Liver (tissue), 9 donors: ENCODE measurements around the gene RGS3. TPM values are rescaled to one million over a fixed set of nuclear protein-coding genes. Genes with fewer than 3 reads are reported as not detected.

Experiments
- DNase-seq: peaks from one replicate; pipeline ENCODE4 v3.0.0-alpha.2; 2017; ENCODE audit warnings: low spot score
- H3K27ac ChIP-seq, 2 donors: one replicate each; pipeline ENCODE4 v1.7.0; 2013; ENCODE audit warnings: inconsistent platforms in 2 of 2, low read length in 2 of 2, control low read depth in 1 of 2, low read depth in 1 of 2, mild to moderate bottlenecking in 1 of 2
- H3K27me3 ChIP-seq, 4 donors: one replicate each; pipeline versions ENCODE4 v1.6.1 to v1.7.0; 2013; ENCODE audit warnings: low read length in 3 of 4, inconsistent platforms in 1 of 4, mild to moderate bottlenecking in 1 of 4, moderate library complexity in 1 of 4; ENCODE audit not compliant: control insufficient read depth in 4 of 4, insufficient read depth in 4 of 4
- H3K36me3 ChIP-seq, 4 donors: one replicate each; pipeline versions ENCODE4 v1.6.1 to v1.7.0; 2013; ENCODE audit warnings: low read length in 3 of 4, mild to moderate bottlenecking in 3 of 4, low read depth in 1 of 4, moderate library complexity in 1 of 4; ENCODE audit not compliant: control insufficient read depth in 4 of 4, insufficient read depth in 3 of 4
- H3K4me1 ChIP-seq, 4 donors: one replicate each; pipeline versions ENCODE4 v1.6.1 to v1.7.0; 2013; ENCODE audit warnings: low read length in 3 of 4, mild to moderate bottlenecking in 3 of 4, moderate library complexity in 1 of 4; ENCODE audit not compliant: control insufficient read depth in 4 of 4, insufficient read depth in 4 of 4
- H3K4me3 ChIP-seq, 3 donors: one replicate each; pipeline versions ENCODE4 v1.6.1 to v1.7.0; 2013; ENCODE audit warnings: low read length in 3 of 3, control low read depth in 1 of 3, low read depth in 1 of 3, mild to moderate bottlenecking in 1 of 3
- H3K9ac ChIP-seq, 2 donors: one replicate each; pipeline ENCODE4 v1.7.0; 2013; ENCODE audit warnings: low read length in 2 of 2, mild to moderate bottlenecking in 2 of 2, moderate library complexity in 2 of 2, control low read depth in 1 of 2, low read depth in 1 of 2
- H3K9me3 ChIP-seq, 4 donors: one replicate each; pipeline versions ENCODE4 v1.6.1 to v1.7.0; 2013; ENCODE audit warnings: low read length in 3 of 4; ENCODE audit not compliant: control insufficient read depth in 4 of 4
- EGR1 ChIP-seq, 2 donors: IDR thresholded peaks; 2 replicates each; pipeline ENCODE4 v1.6.1; 2016 to 2018; ENCODE audit warnings: antibody characterized with exemption in 2 of 2, low read depth in 2 of 2
- FOXA1 ChIP-seq: IDR thresholded peaks from 2 replicates; pipeline ENCODE4 v1.6.1; 2016; ENCODE audit warnings: antibody characterized with exemption
- FOXA2 ChIP-seq: IDR thresholded peaks from 2 replicates; pipeline ENCODE4 v1.6.1; 2016; ENCODE audit warnings: antibody characterized with exemption
- GABPA ChIP-seq, 2 donors: IDR thresholded peaks in 1 of 2; conservative IDR thresholded peaks in 1 of 2; 2 replicates each; pipeline ENCODE4 v1.6.1; 2016; ENCODE audit warnings: antibody characterized with exemption in 2 of 2, mild to moderate bottlenecking in 1 of 2, moderate library complexity in 1 of 2
- HNF4A ChIP-seq, 2 donors: conservative IDR thresholded peaks; 2 replicates each; pipeline ENCODE4 v1.6.1; 2016; ENCODE audit warnings: antibody characterized with exemption in 2 of 2, mild to moderate bottlenecking in 2 of 2
- HNF4G ChIP-seq: IDR thresholded peaks from 2 replicates; pipeline ENCODE4 v1.6.1; 2016; ENCODE audit warnings: antibody characterized with exemption
- JUND ChIP-seq, 2 donors: IDR thresholded peaks; 2 replicates each; pipeline ENCODE4 v1.6.1; 2016; ENCODE audit warnings: antibody characterized with exemption in 2 of 2
- MAX ChIP-seq: IDR thresholded peaks from 2 replicates; pipeline ENCODE4 v1.6.1; 2016; ENCODE audit warnings: antibody characterized with exemption
- RAD21 ChIP-seq, 2 donors: IDR thresholded peaks; 2 replicates each; pipeline ENCODE4 v1.6.1; 2016; ENCODE audit warnings: antibody characterized with exemption in 2 of 2, mild to moderate bottlenecking in 2 of 2
- SP1 ChIP-seq: IDR thresholded peaks from 2 replicates; pipeline ENCODE4 v1.6.1; 2018; ENCODE audit warnings: antibody characterized with exemption, mild to moderate bottlenecking
- TAF1 ChIP-seq: conservative IDR thresholded peaks from 2 replicates; pipeline ENCODE4 v1.6.1; 2016; ENCODE audit warnings: antibody characterized with exemption, mild to moderate bottlenecking
- YY1 ChIP-seq: IDR thresholded peaks from 2 replicates; pipeline ENCODE4 v1.6.1; 2016; ENCODE audit warnings: antibody characterized with exemption, mild to moderate bottlenecking
- ZBTB33 ChIP-seq: IDR thresholded peaks from 2 replicates; pipeline ENCODE4 v1.6.1; 2016; ENCODE audit warnings: antibody characterized with exemption
- WGBS: extraction: QIAGEN DNeasy Blood & Tissue Kit; methylation state at CpG from one replicate; pipeline ENCODE4 v1.1.7; 2013; 5-methylcytosine and 5-hydroxymethylcytosine counted together
- polyA plus RNA-seq, 2 donors: library from polyadenylated mRNA; stranded (reverse) in 1 of 2; unstranded in 1 of 2; fragments of 200-250 nt in 1 of 2; fragments of >200 nt in 1 of 2; fragmentation: Nextera tagmentation in 1 of 2; extraction: Ambion mirVana in 1 of 2; gene quantifications; one replicate each; pipeline versions ENCODE4 v1.2.1 to v1.2.3, GENCODE V29; 2013 to 2015
- total RNA-seq, 2 donors: library from RNA; depleted of rRNA; stranded (reverse); fragments of >200 nt; gene quantifications; one replicate each; pipeline ENCODE4 v1.2.3, GENCODE V29; 2014
- TF ChIP-seq, protein P1 (sequence below): IDR thresholded peaks from 2 replicates; pipeline ENCODE4 v1.6.1; 2016; ENCODE audit warnings: antibody characterized with exemption
- TF ChIP-seq, protein P2 (sequence below): fragments of 150-350 bp; IDR thresholded peaks from 2 replicates; pipeline ENCODE4 v1.5.1; 2017; ENCODE audit warnings: improper control_type of control experiment, low read depth, low read length; ENCODE audit not compliant: missing input control
- TF ChIP-seq, protein P3 (sequence below): IDR thresholded peaks from 2 replicates; pipeline ENCODE4 v1.6.1; 2016; ENCODE audit warnings: antibody characterized with exemption, mild to moderate bottlenecking
- donor health status: healthy.
- donor health status: healthy.
- donor health status: healthy.
- donor health status: healthy.
- donor health status: healthy.

RGS3 gene
- total and polyA plus RNA-seq, 4 donors = 13.0 to 65.0 (median 28.3) TPM

DNA sequence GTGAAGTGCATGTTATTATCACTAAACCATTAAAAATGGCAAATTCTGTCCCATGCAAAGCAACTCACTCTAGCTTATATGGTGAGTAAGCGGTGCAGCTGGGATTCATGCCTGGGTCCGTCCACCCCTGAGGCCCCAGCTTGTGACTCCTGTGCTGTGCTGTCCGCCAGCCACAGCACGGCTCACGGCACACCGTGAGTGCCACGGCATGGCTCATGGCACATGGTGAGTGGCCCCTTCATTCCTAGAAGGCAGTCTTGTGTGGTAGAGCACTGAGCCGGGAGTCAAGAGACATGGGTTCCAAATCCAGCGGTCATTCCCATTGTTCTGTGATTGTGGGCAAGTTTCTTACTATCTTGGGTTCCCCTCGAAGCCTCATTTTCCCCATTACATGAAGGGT, 18.8 kb downstream of the RGS3 start:
- H3K4me1 ChIP-seq = peaks cover 0 to 5% (median 3%) of the 10 kb centered on the region in 4 donors
- WGBS = 99% methylated on average over 10 of the region's 10 CpGs

DNA sequence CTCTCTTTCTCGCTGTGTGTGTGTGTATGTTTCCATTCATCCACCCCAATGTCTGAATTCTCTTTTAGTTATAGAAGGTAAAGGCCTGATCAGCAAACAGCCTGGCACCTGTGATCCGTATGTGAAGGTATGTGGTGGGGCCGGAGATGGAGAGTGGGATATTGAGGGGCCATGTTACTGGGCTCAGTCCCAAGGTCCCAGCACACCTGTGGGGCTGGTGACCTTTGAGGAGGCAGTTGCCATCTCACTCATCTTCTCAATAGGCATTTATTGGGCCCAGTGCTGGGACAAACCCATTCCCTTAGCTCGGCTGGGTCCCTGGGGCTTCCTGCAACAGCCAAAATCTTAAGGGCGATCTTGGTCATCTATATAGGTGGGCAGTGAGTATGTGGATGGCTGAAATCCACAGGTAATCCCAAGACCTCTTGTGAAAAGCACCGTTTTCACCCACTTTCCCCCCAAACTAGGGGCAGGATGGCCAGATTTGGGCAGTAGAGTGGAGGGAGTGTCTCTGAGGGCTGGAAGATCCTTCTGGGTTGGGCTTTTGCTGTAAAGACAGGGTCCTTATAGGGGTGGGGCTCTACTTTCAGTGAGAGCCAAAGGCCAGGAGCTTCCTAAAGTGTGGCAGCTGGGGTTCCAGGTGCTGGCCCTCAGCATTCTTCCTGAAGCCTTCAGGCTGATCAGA, 19.6 kb downstream of the RGS3 start:
- Histone ChIP-seq H3K4me1 (peaks cover 0 to 5% (median 3%) of the 10 kb centered on the region in 4 donors), H3K9me3 (no peaks in the 10 kb centered on the region), H3K9ac (no peak overlapping the region), H3K36me3 (no peaks in the 10 kb centered on the region), H3K4me3 (no peak overlapping the region), H3K27me3 (no peaks in the 10 kb centered on the region), H3K27ac (no peak overlapping the region)
- no peak for DNase-seq
- 98% methylated on average over 6 of the region's 6 CpGs for WGBS
- no peak for TF ChIP-seq YY1
- TF ChIP-seq, protein P1, sequence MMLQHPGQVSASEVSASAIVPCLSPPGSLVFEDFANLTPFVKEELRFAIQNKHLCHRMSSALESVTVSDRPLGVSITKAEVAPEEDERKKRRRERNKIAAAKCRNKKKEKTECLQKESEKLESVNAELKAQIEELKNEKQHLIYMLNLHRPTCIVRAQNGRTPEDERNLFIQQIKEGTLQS = no peak
- no peak for TF ChIP-seq JUND (IDR thresholded peaks at IDR 0.05)
- no peak for TF ChIP-seq HNF4A (conservative IDR thresholded peaks at IDR 0.05)
- no peak for TF ChIP-seq TAF1
- TF ChIP-seq EGR1 (IDR thresholded peaks at IDR 0.05; ENCODE audit: low read depth in 2 of 2) = no peak
- no peak for TF ChIP-seq SP1
- no peak for TF ChIP-seq FOXA2
- TF ChIP-seq, protein P2, sequence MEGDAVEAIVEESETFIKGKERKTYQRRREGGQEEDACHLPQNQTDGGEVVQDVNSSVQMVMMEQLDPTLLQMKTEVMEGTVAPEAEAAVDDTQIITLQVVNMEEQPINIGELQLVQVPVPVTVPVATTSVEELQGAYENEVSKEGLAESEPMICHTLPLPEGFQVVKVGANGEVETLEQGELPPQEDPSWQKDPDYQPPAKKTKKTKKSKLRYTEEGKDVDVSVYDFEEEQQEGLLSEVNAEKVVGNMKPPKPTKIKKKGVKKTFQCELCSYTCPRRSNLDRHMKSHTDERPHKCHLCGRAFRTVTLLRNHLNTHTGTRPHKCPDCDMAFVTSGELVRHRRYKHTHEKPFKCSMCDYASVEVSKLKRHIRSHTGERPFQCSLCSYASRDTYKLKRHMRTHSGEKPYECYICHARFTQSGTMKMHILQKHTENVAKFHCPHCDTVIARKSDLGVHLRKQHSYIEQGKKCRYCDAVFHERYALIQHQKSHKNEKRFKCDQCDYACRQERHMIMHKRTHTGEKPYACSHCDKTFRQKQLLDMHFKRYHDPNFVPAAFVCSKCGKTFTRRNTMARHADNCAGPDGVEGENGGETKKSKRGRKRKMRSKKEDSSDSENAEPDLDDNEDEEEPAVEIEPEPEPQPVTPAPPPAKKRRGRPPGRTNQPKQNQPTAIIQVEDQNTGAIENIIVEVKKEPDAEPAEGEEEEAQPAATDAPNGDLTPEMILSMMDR = no peak
- no peak for TF ChIP-seq HNF4G
- no peak for TF ChIP-seq RAD21 (IDR thresholded peaks at IDR 0.05)

More for the DNA sequence above, 18.8 kb downstream of the RGS3 start:
- H3K27ac ChIP-seq = no peak overlapping the region
- TF ChIP-seq ZBTB33 (no peak), FOXA2 (no peak), GABPA (IDR thresholded peaks at IDR 0.05 in 1 of 2, conservative IDR thresholded peaks at IDR 0.05 in 1 of 2) (no peak), SP1 (no peak), RAD21 (IDR thresholded peaks at IDR 0.05) (no peak), FOXA1 (no peak), EGR1 (IDR thresholded peaks at IDR 0.05; ENCODE audit: low read depth in 2 of 2) (no peak), TAF1 (no peak), MAX (no peak), JUND (IDR thresholded peaks at IDR 0.05) (no peak), HNF4A (conservative IDR thresholded peaks at IDR 0.05) (no peak)
- TF ChIP-seq, protein P1 = no peak
- TF ChIP-seq, protein P3, sequence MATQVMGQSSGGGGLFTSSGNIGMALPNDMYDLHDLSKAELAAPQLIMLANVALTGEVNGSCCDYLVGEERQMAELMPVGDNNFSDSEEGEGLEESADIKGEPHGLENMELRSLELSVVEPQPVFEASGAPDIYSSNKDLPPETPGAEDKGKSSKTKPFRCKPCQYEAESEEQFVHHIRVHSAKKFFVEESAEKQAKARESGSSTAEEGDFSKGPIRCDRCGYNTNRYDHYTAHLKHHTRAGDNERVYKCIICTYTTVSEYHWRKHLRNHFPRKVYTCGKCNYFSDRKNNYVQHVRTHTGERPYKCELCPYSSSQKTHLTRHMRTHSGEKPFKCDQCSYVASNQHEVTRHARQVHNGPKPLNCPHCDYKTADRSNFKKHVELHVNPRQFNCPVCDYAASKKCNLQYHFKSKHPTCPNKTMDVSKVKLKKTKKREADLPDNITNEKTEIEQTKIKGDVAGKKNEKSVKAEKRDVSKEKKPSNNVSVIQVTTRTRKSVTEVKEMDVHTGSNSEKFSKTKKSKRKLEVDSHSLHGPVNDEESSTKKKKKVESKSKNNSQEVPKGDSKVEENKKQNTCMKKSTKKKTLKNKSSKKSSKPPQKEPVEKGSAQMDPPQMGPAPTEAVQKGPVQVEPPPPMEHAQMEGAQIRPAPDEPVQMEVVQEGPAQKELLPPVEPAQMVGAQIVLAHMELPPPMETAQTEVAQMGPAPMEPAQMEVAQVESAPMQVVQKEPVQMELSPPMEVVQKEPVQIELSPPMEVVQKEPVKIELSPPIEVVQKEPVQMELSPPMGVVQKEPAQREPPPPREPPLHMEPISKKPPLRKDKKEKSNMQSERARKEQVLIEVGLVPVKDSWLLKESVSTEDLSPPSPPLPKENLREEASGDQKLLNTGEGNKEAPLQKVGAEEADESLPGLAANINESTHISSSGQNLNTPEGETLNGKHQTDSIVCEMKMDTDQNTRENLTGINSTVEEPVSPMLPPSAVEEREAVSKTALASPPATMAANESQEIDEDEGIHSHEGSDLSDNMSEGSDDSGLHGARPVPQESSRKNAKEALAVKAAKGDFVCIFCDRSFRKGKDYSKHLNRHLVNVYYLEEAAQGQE = no peak
- no peak overlapping the region for H3K9ac ChIP-seq
- H3K36me3 ChIP-seq = no peaks in the 10 kb centered on the region
- H3K4me3 ChIP-seq = no peak overlapping the region
- no peaks in the 10 kb centered on the region for H3K9me3 ChIP-seq
- no peaks in the 10 kb centered on the region for H3K27me3 ChIP-seq
- no peak for DNase-seq
